ENCODE measurements around the gene COQ8B.
A peak's percentile ranks its signal among the peaks of the same experiment; 100 is the strongest.

COQ8B gene

DNA sequence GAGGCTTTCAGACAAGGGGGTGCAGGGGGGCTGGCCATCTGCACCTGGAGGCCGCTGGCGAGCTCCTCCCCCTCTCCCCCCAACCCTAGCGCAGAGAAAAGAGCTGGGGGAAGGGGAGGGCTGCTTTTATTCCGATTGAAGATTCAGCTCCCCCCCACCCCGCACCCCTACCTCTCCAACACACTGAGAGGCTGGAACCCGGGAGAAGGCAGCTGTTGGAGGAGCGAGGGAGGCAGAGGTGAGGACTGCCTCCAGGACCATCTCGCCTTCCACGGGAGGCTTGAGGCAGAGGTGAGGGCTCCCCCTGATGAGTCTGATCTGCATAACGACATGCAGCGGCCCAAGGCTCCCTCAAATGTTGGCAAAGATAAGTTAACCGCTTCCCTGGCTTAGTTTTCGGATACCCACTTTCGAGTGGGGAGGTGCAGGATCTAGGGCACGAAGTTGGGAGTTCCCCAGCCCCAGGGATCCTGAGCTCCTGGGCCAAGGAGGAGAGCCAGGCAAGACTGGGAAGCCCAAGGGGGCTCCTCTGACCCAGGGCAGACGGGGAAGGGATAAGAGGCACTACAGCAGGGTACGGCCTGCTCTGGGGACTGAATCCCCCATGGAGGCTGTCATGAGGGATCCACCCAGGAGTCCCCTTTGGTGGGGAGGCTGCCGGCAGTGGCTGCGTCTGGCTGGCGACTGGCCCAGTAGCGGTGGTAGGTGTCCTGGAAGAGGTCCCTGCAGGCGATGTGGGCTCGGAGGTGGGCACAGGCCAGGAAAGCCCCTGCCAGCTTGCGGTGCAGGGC lies 25.1 kb downstream of the COQ8B start:
- peak; percentile 17 for DNase-seq (ENCODE audit: low read depth, low spot score)

DNA sequence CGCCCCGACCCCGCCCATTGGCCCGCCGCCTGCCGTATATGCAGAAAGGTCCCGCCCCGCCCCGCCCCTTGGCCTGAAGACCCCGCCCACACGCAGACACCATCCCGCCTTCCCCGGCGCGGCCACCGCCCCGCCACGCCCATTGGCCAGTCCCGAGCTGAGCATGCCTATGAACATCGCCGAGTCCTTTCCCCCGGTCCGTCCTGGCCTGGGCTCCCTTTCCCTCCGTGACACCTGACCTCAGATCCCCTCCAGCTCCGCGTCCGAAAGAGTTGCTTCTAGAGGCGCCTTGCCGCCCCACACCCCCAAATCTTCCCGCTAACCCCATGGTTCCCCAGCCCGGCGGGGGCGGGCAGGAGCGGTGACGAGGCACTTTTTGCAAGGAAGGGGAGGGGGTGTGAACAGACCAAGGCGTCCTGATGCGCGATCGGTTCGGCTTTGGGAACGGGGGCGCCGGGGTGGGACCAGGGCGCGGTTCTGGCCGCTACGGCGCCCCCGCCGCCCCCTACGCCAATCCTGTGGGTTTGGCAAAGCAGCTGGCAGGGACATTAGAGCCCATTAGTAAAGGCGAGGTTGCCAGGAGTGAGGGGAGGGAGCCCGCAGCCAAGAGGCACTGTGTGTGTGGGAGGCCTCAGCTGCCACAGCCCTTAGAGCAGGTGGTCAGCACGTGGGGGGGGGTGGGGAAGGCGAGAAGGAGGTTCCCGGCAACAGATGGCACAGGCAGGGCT lies 25.8 kb downstream of the COQ8B start:
- DNase-seq (ENCODE audit: low read depth, low spot score): peak; percentile 99

DNA sequence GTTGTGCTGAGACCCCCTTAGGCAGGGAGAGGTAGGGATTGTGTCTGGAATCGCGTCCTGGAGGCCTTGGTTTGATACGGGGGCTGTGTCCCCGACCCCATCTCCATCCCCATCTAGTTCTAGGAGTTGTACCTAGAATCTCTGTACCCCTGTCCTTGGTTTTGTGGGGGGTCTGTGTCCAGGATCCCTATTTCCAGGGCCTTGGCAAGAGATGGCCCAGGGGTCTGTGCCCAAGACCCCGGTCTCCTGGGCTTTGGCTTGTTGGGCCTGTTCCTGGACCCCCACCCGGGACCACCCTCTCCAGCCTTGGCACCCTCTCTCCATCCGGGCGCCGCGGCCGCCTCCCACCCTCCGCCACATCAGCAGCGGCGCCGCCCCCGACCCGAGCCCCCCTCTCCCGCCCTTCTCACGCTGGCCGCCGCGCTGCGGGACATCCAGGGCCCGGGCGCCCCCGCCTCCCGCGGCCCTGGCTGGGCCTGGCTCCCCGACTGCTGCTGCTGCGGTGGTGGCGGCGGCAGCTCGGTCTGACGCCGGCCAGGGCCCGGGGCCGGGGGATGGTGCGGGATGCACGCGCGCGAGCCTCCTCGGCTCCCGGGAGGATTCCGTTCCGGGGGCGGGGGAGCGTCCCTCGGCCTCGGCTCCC lies 26.5 kb downstream of the COQ8B start, which contains the start of gene NUMBL:
NUMBL (minus strand) TSS at position 602 of the 643 bp plus-strand sequence; CDS start at position 434, 168 bp downstream.
- no peak for DNase-seq (ENCODE audit: low read depth, low spot score)

DNA sequence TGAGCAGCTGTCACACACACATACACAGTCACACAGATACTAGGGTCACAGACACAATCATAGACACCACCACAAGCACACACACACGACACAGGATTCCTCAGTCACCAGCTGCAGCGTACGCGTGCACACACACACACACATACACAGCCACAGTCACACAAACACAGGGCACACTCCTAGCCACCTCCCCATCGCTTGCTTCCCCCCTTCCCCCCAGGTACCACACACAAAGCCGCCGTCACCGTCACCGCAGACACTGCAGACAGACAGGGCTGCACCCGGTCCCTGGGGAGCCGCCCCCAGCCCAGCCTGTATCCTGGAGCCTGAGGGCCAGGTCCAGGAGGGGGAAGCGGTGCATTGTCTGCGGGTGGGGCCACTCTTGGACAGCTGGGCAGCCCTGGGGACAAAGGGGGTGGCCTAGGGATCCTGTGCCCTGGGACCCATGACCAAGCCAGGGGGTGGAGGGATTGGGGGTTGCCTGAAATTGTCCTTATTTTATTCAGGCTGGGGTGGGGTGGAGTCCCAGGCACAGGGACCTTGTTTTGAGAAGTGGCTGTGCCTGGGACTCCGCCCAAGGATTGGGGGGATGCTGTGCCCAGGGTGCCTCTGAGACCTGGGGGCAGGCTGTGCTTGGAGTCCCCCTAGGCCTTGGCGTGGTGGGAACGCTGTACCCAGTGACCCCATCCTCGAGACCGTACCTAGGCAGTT lies 27.2 kb downstream of the COQ8B start:
- peak; percentile 43 for DNase-seq (ENCODE audit: low read depth, low spot score)

DNA sequence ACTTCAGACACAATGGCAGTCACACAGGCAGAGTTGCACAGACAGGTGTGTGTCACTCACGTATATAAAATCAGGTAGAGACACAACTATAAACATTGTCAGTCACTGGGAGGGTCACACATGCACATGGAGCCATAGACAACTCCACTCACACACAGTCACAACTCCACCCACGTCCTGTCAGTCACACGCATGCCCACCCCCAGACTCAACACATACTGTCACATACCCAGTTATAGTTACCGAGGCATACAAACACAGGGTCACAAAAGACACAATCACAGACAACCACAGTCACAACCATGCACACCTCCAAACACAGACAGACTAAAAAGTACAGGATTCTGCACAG lies 27.7 kb downstream of the COQ8B start:
- DNase-seq (ENCODE audit: low read depth, low spot score): no peak

DNA sequence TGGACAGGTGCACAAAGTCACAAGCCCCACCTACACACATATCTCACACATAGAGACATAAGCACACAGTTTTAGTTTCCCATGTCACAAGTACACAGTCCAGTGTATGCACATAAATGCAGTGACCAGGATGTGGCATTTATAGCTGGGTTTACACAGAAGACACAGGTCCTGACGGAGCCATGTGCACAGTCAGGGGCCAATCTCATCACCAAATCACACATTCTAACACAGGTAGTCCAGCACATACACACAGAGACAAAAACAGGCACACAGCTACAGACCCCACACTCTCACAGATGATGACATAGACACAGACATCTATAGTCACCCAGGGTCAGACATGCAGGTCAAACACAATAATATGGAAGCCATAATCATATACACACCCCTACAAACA lies 28.4 kb downstream of the COQ8B start:
- DNase-seq (ENCODE audit: low read depth, low spot score): no peak

DNA sequence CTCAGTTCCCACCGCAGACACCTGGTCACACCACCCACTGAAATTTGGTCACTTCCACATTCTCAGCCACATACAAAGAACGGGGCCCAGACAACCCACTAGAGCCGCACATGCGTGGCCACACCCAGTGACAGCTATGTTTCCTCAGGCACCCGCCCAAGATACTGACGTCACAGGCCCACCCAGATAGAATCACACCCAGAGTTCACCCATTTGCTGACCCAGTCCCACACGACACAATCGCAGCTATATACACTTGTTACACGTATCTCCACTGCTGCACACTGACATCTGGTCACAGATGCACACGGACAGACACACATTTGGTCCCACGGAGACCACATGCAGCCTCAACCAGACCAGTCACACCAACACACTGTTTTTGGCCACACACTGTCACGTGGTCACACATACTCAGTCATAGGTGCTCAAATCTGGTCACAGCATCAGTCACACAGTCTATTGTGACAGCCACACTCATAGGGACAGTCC lies 29.1 kb downstream of the COQ8B start:
- no peak for DNase-seq (ENCODE audit: low read depth, low spot score)

DNA sequence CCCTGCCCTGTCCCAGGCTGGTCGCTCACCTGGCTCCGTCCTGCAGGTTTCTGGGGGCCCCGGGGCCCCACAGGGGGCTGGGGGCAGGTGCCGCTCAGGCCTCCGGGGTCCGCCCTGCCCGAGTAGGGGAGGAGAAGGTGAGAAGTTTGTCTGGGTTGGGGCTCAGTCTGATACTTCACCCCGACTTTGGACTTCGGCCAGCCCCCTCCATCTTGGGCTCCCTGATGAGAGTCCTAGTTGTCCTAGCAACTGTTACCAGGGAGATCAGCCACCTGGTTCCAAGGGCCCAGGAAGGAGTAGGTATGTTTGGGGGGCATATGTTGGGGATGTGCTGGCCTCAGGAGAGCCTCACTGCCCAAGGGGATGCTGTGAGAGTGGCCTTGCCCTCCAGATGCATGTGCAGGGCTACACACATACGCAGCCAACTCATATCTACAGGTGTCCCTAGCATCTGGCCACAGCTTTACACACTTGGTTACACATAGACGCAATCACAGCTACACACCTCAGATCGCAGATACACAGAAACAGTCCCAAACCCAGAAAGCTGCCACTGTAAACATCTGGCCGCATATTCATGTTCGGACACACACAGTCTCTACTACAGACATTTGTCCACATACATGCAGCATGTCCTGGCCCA lies 29.7 kb downstream of the COQ8B start:
- no peak for DNase-seq (ENCODE audit: low read depth, low spot score)

DNA sequence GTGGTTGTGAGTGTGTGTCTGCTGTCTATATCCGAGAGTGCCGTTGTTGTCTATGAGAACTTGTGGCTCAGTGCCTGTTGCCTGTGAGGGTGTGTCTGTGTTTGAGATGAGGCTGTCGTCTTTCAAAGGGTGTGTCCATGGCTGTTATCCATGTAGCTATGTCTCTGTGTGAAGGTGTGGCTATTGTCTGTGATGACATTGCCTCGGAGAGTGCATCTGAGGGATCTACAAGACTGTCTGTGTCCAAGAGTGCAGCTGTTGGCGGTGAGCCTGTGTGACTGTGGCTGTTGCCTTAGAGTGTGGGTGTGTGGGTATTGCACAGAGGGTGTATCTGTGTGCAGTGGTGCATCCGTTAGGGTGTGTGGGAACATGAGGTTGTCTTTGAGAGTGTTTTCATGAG lies 31.1 kb downstream of the COQ8B start:
- DNase-seq (ENCODE audit: low read depth, low spot score): no peak

DNA sequence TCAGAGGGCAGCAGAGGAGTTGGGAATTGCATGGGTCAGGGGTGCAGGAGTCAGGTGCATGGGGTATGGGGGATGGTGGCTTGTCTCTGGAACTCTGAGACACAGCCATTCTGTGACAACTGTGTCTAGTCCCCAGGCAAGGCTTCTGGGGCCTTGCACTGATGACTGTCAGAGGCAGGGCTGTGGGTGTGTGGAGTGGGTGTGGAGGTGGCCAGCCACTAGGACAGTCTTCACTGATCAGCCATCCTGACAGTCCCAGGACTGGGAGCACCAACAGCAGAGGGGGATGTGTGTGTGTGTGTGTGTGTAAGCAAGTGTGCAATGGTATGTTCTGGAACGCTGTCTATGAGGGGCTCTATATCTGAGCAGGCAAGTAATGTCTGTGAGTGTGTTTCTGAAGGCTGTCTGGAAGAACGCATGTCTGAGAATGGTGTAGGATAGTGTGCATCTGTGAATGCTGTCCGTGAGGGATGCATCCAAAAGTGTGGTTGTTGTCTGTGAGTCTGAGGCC lies 31.6 kb downstream of the COQ8B start:
- DNase-seq (ENCODE audit: low read depth, low spot score): no peak

DNA sequence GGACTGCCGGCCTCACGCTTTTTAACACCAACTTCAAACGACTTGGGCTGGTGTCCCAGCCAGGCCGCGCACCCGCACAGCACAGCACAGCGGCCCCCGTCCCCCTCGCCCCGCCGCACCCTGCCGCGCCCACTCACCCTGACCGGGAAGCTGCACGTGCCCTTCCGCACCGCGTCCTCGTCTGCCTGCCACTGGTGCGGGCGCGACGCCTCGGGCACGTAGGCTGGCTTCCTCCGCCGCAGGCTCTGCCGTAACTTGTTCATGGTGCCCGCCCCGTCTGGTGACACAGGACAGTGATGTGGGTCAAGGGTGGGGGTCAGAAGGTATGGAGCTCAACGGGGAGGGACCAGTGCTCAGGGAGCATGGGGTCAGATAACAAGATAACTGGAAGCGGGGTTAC lies 32.4 kb downstream of the COQ8B start:
- no peak for DNase-seq (ENCODE audit: low read depth, low spot score)

DNA sequence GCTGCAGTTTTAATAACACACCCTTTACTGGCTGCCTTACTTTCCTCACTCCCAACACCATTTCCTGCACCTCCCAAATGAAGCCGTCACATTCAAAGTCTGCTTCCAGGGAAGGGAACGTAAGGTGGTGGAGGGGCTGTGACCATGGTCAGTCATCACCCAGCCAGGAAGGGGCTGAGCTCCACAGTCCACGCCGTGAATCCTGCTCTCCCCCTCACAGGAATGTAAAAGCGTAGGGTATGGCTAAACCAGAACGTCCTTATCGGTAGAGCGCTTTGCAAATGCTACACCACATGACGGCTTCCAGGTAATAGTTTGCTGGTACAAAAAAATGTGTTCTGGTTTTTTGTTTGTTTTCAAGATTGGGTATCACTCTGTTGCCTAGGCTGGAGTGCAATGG lies 33.2 kb downstream of the COQ8B start:
- no peak for DNase-seq (ENCODE audit: low read depth, low spot score)

DNA sequence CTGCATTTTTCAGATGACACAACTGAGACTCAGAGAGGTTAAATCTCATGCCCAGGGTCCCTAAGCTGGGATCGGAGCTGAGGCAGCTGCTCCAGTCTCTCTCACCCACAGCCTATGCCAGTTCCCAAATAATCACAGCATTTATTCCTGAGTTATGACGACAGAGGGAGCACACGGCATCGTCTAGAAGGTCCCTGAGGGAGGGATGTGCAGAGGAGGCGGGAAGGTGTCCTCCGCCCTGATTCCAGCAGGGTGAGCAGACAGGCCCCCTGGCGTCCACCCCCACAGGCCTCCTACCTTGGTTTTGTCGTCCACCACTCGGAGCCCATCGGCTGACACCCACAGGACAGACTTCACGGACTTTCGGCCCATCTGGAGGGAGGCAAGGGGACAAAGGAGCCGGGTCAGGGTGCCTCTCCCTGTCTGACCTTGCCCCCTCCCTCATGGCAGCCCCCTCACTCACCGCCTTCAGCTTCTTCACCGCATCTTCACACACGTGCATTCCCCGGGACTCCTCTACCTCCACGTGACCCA lies 34.2 kb downstream of the COQ8B start:
- DNase-seq (ENCODE audit: low read depth, low spot score): no peak

DNA sequence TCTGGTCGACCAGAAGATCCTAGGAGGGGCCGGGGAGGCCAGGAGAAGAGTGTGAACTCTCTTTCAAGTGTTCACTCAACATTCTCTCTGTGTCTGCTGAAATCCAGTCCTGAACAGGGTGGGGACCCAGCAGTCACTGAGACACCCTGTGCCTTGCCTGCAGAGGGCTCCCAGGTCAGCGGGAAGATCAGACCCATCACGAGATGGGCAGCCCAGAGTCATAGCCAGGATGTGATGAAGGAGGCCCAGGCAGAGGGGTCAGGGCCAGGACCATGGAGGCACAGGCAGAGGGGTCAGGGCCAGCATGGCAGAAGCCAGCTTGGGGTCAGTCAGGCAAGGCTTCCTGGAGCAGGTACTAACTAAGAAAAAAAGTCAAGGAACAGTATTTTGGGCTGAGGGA lies 35.6 kb downstream of the COQ8B start:
- DNase-seq (ENCODE audit: low read depth, low spot score): no peak

DNA sequence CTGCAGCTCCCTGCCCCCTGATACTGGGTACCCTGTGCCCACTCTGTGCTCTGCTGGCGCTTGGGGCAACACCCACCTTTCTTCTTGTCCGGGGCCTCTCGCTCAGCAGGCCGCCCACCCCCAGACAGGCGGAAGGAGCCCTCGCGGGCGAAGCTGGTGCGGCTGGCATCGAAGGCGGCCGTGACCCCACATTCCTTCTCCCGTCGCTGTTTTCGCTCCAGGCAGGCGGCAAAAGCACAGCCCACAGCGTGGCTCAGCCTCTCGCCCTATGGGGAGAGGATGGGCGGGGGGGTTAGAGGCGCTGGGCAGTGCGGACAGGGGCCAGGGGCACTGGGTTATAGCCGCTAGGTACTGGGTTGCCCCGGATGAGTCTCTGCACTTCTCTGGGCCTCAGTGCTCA lies 39.5 kb downstream of the COQ8B start:
- DNase-seq (ENCODE audit: low read depth, low spot score): no peak

DNA sequence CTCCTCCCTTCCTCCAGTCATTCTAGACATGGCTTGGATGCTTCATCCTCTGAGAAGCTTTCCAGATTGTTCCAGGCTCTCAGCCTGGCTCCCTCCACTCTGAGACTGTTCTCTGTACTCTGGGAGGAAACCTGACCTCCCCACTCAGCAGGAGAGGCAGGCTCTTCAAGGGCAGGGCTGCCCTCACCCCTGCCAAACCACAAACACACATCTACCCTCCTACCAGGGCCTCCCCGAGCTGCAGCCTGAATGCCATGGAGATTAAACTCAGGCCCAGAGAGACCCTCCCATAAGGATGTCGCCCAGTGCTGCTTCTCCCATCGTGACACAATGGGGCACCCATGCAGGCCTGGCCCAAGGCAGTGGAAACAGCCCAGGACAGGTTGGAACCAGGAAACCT lies 42.4 kb downstream of the COQ8B start:
- peak; percentile 64 for DNase-seq (ENCODE audit: low read depth, low spot score)

DNA sequence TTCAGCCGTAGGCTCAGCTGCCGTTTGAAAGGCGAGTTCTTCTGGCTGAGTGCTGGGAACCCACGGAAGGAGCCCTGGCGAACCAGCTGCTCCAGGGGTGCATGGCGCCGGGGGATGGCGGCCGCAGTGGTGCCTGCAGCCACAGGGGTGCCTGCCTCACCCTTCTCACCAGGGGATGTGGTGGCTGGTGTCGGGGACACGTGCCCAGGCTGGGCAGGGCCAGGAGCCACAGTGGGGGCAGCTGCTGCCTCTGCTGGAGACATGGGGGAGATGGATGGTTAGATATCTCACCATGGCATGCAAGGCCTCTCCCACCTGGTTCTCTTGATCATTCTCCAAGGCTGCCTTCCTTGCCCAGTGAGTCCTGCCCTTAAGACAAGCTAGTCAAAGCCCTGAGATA lies 43.3 kb downstream of the COQ8B start:
- DNase-seq (ENCODE audit: low read depth, low spot score): no peak

DNA sequence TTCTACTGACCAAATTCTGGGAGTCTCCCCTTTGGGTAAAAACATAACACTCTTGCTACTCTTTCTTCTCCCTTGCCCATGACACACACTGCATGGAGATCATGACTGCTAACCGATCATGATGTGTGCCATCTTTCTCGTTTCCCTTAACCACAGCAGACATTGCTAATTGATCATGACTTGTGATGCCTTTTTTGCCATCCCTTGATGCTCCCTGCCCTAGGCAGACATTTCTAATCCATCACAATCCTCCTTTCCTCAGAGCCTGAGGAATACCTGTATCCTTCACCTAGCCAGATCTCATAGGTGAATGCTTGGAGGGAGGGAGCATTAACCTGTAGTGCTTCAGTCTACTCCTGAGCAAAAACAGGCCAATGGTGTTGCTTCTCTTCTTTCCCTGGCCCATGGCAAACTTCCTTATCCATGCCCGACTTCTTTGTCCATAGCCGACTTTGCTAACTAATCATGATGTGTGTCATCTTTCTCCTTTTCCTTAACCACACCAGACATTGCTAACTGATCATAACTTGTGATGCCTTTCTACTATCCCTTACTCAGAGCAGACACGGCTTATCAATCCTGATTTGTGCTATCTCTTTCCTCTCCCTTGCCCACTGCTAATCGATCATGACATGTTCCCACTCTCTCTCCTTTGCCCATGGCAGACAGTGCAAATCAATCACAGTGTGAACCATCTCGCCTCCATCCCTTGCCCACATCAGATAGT lies 44.0 kb downstream of the COQ8B start:
- no peak for DNase-seq (ENCODE audit: low read depth, low spot score)

DNA sequence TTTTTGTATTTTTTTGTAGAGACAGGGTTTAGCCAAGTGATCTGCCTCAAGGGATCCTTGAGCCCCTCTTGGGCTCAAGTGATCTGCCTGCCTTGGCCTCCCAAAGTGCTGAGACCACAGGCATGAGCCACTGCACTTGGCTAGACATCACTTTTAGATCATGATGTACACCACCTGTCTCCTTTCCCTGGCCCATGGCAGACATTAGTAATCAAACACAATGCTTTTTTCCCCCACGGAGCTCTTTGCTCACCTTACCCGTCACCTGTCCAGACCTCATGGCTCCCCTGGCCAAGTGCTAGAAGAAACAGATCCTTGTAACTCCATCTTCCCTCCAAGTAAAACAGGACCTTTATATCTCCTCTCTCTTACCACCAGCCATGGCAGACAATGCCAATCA lies 44.6 kb downstream of the COQ8B start:
- DNase-seq (ENCODE audit: low read depth, low spot score): no peak

DNA sequence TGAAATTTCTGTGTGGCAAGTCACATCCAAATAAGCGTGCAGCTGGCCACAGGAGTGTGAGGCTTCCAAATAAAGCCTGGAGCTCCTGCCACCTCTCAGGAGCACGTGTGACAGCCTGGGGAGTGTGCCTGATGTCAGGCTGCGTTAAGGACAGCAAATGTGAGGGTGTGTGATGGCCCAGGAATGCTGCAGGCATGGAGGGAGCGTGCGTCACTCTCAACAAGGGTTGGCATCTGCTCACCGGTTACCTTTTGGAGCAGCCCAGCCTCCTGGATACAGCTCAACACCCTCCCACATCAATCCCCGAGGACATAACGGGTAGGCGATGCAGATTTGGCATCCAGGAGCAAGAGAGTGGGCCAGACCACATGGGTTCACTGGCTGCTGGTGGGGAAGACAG lies 45.3 kb downstream of the COQ8B start:
- DNase-seq (ENCODE audit: low read depth, low spot score): no peak
